SK-N-SH treated with all-trans-retinoic acid at 6 μM for 48 hours (cell line): Measurements from ENCODE around the gene ADRA1B.

Experiments
- ARNTL ChIP-seq: fragments of 450-650 bp; formaldehyde crosslinking; IDR thresholded peaks from 2 replicates; pipeline ENCODE4 v1.5.0; 2020; ENCODE audit warnings: low read depth, mild to moderate bottlenecking, moderate library complexity, borderline replicate concordance
- ISL1 ChIP-seq: fragments of 250-450 bp; sonication (Bioruptor Pico); IDR thresholded peaks from 2 replicates; pipeline ENCODE4 v2.1.2; 2022; ENCODE audit warnings: mild to moderate bottlenecking, moderate library complexity
- RARB ChIP-seq: fragments of 250-450 bp; sonication (Bioruptor Pico); IDR thresholded peaks from 2 replicates; pipeline ENCODE4 v1.8.0; 2021; ENCODE audit warnings: mild to moderate bottlenecking, moderate library complexity
- ZFP3 ChIP-seq: fragments of 250-450 bp; sonication (Bioruptor Pico); IDR thresholded peaks from 2 replicates; pipeline ENCODE4 v1.5.0; 2020; ENCODE audit warnings: mild to moderate bottlenecking, moderate library complexity
- ZFP30 ChIP-seq: fragments of 450-650 bp; formaldehyde crosslinking; IDR thresholded peaks from 2 replicates; pipeline ENCODE4 v1.5.0; 2022; ENCODE audit warnings: mild to moderate bottlenecking, moderate library complexity
- ZNF8 ChIP-seq: fragments of 450-650 bp; formaldehyde crosslinking; IDR thresholded peaks from 2 replicates; pipeline ENCODE4 v1.5.0; 2020; ENCODE audit warnings: mild to moderate bottlenecking, moderate library complexity
- TF ChIP-seq, protein P1 (sequence below): fragments of 250-450 bp; sonication (Bioruptor Pico); IDR thresholded peaks from 2 replicates; pipeline ENCODE4 v1.8.0; 2020; ENCODE audit warnings: mild to moderate bottlenecking, moderate library complexity, borderline replicate concordance
- TF ChIP-seq, protein P2 (sequence below): fragments of 250-450 bp; sonication (Bioruptor Pico); IDR thresholded peaks from 2 replicates; pipeline ENCODE4 v1.5.1; 2021; ENCODE audit warnings: mild to moderate bottlenecking, moderate library complexity
- TF ChIP-seq, protein P3 (sequence below): fragments of 250-450 bp; sonication (Bioruptor Pico); IDR thresholded peaks from 2 replicates; pipeline ENCODE4 v1.8.0; 2021; ENCODE audit warnings: low read depth, mild to moderate bottlenecking, moderate library complexity, borderline replicate concordance
- TF ChIP-seq, protein P4 (sequence below): fragments of 250-450 bp; sonication (Bioruptor Pico); IDR thresholded peaks from 2 replicates; pipeline ENCODE4 v1.5.0; 2020; ENCODE audit warnings: mild to moderate bottlenecking, moderate library complexity

DNA sequence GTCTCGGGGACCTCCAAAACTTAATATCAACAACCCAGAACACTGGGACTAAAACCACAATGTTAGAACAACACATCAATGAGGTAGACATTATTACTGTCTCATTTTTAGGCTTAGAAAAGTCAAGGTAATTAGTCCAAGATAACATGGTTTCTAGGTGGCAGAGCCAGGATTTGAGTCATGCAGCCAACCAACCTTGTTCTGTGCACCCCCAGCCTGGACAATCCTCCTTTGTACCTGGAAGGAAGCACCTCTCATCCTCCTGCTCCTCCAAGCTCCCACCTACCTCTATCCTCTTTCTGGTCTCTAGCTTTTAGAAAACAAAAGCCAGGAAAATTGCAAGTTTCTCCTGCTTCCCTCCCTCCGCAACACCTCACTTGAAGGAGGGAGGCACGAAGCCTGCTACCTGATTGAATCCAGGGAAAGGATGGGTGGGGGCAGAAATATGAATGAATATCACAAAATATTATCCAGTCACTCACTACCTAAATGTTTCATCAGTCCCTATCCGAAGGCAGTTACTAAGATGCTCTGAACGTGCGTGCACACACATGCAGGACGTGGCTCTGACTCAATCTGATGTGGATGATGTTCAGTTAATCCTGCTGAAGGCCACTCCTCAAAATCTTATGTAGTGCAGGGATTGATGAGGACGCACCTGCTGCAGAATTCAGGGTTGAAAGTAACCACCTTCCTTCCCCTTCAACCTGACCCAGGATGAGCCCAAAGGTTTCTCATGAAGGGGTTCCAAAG lies 66.3 kb downstream of the ADRA1B start:
- TF ChIP-seq ISL1 (CRISPR knock-in tag), result no peak
- TF ChIP-seq, protein P1, sequence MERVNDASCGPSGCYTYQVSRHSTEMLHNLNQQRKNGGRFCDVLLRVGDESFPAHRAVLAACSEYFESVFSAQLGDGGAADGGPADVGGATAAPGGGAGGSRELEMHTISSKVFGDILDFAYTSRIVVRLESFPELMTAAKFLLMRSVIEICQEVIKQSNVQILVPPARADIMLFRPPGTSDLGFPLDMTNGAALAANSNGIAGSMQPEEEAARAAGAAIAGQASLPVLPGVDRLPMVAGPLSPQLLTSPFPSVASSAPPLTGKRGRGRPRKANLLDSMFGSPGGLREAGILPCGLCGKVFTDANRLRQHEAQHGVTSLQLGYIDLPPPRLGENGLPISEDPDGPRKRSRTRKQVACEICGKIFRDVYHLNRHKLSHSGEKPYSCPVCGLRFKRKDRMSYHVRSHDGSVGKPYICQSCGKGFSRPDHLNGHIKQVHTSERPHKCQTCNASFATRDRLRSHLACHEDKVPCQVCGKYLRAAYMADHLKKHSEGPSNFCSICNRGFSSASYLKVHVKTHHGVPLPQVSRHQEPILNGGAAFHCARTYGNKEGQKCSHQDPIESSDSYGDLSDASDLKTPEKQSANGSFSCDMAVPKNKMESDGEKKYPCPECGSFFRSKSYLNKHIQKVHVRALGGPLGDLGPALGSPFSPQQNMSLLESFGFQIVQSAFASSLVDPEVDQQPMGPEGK (CRISPR knock-in tag), result no peak
- TF ChIP-seq ZNF8 (CRISPR knock-in tag), result no peak
- TF ChIP-seq ZFP3 (CRISPR knock-in tag), result no peak
- TF ChIP-seq, protein P2, sequence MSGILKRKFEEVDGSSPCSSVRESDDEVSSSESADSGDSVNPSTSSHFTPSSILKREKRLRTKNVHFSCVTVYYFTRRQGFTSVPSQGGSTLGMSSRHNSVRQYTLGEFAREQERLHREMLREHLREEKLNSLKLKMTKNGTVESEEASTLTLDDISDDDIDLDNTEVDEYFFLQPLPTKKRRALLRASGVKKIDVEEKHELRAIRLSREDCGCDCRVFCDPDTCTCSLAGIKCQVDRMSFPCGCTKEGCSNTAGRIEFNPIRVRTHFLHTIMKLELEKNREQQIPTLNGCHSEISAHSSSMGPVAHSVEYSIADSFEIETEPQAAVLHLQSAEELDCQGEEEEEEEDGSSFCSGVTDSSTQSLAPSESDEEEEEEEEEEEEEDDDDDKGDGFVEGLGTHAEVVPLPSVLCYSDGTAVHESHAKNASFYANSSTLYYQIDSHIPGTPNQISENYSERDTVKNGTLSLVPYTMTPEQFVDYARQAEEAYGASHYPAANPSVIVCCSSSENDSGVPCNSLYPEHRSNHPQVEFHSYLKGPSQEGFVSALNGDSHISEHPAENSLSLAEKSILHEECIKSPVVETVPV (CRISPR knock-in tag), result no peak
- TF ChIP-seq, protein P3, sequence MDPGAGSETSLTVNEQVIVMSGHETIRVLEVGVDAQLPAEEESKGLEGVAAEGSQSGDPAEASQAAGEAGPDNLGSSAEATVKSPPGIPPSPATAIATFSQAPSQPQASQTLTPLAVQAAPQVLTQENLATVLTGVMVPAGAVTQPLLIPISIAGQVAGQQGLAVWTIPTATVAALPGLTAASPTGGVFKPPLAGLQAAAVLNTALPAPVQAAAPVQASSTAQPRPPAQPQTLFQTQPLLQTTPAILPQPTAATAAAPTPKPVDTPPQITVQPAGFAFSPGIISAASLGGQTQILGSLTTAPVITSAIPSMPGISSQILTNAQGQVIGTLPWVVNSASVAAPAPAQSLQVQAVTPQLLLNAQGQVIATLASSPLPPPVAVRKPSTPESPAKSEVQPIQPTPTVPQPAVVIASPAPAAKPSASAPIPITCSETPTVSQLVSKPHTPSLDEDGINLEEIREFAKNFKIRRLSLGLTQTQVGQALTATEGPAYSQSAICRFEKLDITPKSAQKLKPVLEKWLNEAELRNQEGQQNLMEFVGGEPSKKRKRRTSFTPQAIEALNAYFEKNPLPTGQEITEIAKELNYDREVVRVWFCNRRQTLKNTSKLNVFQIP (CRISPR knock-in tag), result no peak
- no peak for TF ChIP-seq RARB (CRISPR knock-in tag)
- no peak for TF ChIP-seq ZFP30 (CRISPR knock-in tag)
- TF ChIP-seq ARNTL (CRISPR knock-in tag), result no peak
- TF ChIP-seq, protein P4, sequence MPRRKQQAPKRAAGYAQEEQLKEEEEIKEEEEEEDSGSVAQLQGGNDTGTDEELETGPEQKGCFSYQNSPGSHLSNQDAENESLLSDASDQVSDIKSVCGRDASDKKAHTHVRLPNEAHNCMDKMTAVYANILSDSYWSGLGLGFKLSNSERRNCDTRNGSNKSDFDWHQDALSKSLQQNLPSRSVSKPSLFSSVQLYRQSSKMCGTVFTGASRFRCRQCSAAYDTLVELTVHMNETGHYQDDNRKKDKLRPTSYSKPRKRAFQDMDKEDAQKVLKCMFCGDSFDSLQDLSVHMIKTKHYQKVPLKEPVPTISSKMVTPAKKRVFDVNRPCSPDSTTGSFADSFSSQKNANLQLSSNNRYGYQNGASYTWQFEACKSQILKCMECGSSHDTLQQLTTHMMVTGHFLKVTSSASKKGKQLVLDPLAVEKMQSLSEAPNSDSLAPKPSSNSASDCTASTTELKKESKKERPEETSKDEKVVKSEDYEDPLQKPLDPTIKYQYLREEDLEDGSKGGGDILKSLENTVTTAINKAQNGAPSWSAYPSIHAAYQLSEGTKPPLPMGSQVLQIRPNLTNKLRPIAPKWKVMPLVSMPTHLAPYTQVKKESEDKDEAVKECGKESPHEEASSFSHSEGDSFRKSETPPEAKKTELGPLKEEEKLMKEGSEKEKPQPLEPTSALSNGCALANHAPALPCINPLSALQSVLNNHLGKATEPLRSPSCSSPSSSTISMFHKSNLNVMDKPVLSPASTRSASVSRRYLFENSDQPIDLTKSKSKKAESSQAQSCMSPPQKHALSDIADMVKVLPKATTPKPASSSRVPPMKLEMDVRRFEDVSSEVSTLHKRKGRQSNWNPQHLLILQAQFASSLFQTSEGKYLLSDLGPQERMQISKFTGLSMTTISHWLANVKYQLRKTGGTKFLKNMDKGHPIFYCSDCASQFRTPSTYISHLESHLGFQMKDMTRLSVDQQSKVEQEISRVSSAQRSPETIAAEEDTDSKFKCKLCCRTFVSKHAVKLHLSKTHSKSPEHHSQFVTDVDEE (CRISPR knock-in tag), result no peak
